ENCODE measurements around the gene MRPL18. TPM values are rescaled to one million over a fixed set of nuclear protein-coding genes. Genes with fewer than 3 reads are reported as not detected.
A peak's percentile ranks its signal among the peaks of the same experiment; 100 is the strongest.

Gene MRPL18
- total and polyA plus RNA-seq, 9 of the 15 experiments (the other 6 are each of a cell fraction or from before 2014, with no cell fraction given), result 149 to 456 (median 196) TPM

DNA sequence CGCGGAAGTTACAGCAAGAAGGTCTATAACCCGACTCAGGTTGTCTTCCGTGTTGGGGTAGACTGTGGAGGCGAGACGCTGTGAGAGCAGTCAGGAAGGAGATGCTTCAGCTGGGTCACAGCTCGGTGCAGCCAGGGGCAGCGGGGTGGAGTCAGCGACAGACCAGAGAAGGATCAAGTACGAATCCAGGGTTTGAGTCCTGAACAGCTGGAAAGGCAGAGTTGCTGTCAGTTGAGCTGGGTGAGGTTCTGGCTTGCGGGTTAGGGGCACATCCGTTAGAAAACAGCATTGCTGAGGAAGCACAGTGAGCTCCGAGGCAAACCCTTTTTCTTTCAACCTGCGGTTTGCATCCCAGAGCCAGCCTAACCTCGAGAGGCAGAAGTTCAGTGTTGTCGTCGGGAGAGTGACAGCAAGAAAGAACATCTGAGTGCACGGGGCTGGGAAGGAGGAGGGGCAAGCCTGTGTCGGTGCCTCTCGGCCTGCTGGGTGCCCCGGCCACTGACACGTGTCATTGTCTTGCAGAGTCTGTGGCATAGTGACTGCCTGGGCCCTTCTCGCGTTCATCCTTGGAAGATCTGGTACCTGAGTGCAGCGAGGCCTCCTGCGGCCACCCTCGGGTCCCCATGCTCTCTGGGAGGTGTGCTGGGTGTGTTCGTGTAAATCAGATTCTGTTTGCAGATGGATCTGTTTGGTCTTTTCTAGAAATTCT, 29.8 kb downstream of the MRPL18 start:
- in situ Hi-C loops (cut with MboI), result no loop called here
- POLR2A ChIA-PET, result interaction anchor here (0.5 to 1.4 kb wide), 6 partner anchors 8 to 679 kb away, joined by 3 to 5 read pairs (median 3); no protein-coding TSS in a partner anchor
- Histone ChIP-seq H4K20me1 (replicated peaks; ENCODE audit: control insufficient read depth, insufficient read depth, low read length) (peaks cover 3% of the 10 kb centered on the region; the same call in 1 of the 2 replicates), H3K79me2 (ENCODE audit: control insufficient read depth, insufficient read depth, low read length) (no peaks in the 10 kb centered on the region), H3K9me3 (replicated peaks; ENCODE audit: control insufficient read depth, insufficient read depth, low read depth, low read length) (no peaks in the 10 kb centered on the region), H3K27me3 (ENCODE audit: control insufficient read depth in 2 of 2, insufficient read depth in 2 of 2, low read length in 2 of 2) (peaks cover 72 to 75% of the 10 kb centered on the region in 2 experiments), H3K4me3 (no peak overlapping the region), H3K4me2 (ENCODE audit: insufficient read depth, low read length) (no peak overlapping the region), H3K9me1 (ENCODE audit: control insufficient read depth, insufficient read depth, low read length) (peaks cover 4% of the 10 kb centered on the region), H3K4me1 (replicated peaks in 1 of 2; ENCODE audit: control insufficient read depth in 2 of 2, insufficient read depth in 2 of 2, low read length in 2 of 2) (peaks cover 0 to 5% of the 10 kb centered on the region in 2 experiments; a peak in 2 of 5 replicates), H3K27ac (ENCODE audit: extremely low read depth, low read depth, low read length) (no peak overlapping the region), H3K36me3 (ENCODE audit: control insufficient read depth, insufficient read depth, low read length) (no peaks in the 10 kb centered on the region), H3K9ac (ENCODE audit: insufficient read depth in 1 of 2, low read depth in 2 of 2, low read length in 2 of 2) (peak overlapping the region in 1 of 2 experiments; percentile 18; a peak in 2 of 4 replicates), H2AFZ (ENCODE audit: low read depth, low read length) (no peak overlapping the region)
- BruUV-seq (replicated peaks), result no TSS peak
- DNase-seq (ENCODE audit: extremely low read depth in 1 of 4, low spot score in 3 of 4) (no peak), FAIRE-seq (no peak), ATAC-seq (peak; percentile 29)
- TF ChIP-seq XRCC4 (IDR thresholded peaks at IDR 0.05; ENCODE audit: extremely low read depth, insufficient read depth, insufficient read length) (no peak), ELK1 (CRISPR knock-in tag; IDR thresholded peaks at IDR 0.05) (no peak), MAFF (IDR thresholded peaks at IDR 0.05; ENCODE audit: low read length) (no peak), MBD2 (IDR thresholded peaks at IDR 0.05; ENCODE audit: borderline replicate concordance, low read depth) (no peak), PKNOX1 (IDR thresholded peaks at IDR 0.05) (peak; percentile 67), CEBPG (CRISPR knock-in tag; IDR thresholded peaks at IDR 0.05) (no peak), CEBPG (tag; conservative IDR thresholded peaks at IDR 0.05 in 1 of 2, IDR thresholded peaks at IDR 0.05 in 1 of 2) (no peak), NCOA4 (IDR thresholded peaks at IDR 0.05; ENCODE audit: partially characterized antibody) (no peak), KLF1 (tag; IDR thresholded peaks at IDR 0.05) (no peak), ESRRA (IDR thresholded peaks at IDR 0.05; ENCODE audit: borderline replicate concordance, low read depth) (0 out of 2 replicates have a peak, but pooled peaks have one; percentile 20), POLR2H (tag; IDR thresholded peaks at IDR 0.05; ENCODE audit: low read depth) (no peak), ZBTB9 (CRISPR knock-in tag; IDR thresholded peaks at IDR 0.05) (peak; percentile 33; the same call in 1 of the 2 replicates), HDAC2 (IDR thresholded peaks at IDR 0.05) (no peak), NR2F6 (CRISPR knock-in tag; IDR thresholded peaks at IDR 0.05) (peak; percentile 57; the same call in 1 of the 2 replicates), RBM14 (IDR thresholded peaks at IDR 0.05; ENCODE audit: borderline replicate concordance, insufficient read depth, low read depth, low read length) (no peak)
- CTCF ChIA-PET (ENCODE audit: low intra/inter-chr PET ratio), result no interaction called here
- intact Hi-C loops (cut with micrococcal nuclease), result no loop called here
- 3% methylated on average over 28 of the region's 28 CpGs for WGBS (ENCODE audit: insufficient coverage, low coverage, missing lambda C conversion rate)

Measured in K562 (cell line).